Rectal smooth muscle tissue (tissue), 1 donor: Measurements from ENCODE around the gene RUNX2.

ENCODE experiments used
- H3K27ac ChIP-seq: one replicate; pipeline ENCODE4 v1.7.0; 2013; ENCODE audit warnings: low read depth, low read length, inconsistent platforms
- H3K27me3 ChIP-seq: one replicate; pipeline ENCODE4 v1.7.0; 2013; ENCODE audit warnings: low read length; ENCODE audit not compliant: control insufficient read depth, insufficient read depth
- H3K36me3 ChIP-seq: one replicate; pipeline ENCODE4 v1.7.0; 2013; ENCODE audit warnings: low read length; ENCODE audit not compliant: control insufficient read depth, insufficient read depth
- H3K4me1 ChIP-seq: one replicate; pipeline ENCODE4 v1.7.0; 2013; ENCODE audit warnings: low read length; ENCODE audit not compliant: control insufficient read depth, insufficient read depth
- H3K4me3 ChIP-seq: one replicate; pipeline ENCODE4 v1.7.0; 2013; ENCODE audit warnings: low read length
- H3K9ac ChIP-seq: one replicate; pipeline ENCODE4 v1.7.0; 2013; ENCODE audit warnings: low read length

RUNX2 gene

DNA sequence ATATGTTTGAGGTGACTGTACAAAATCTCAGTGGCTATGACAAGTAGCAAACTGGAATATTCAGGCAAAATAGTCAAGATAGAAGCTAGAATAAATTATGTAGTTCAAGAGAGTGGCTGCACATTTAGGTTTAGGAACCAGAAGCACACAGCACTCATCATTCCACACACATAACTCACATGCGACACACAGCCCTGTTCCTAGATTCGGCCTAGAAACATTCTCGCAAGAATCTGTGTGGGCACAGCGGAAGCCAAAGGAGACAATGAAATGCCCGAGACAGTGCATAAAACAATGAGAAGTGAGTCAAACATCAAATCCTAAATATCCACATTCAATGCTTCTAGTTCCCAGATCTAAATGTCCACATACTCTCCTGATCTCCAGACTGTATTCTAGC is 59.1 kb downstream of the RUNX2 start:
- no peaks in the 10 kb centered on the region for H3K4me1 ChIP-seq
- no peak overlapping the region for H3K27ac ChIP-seq
- H3K4me3 ChIP-seq: no peak overlapping the region
- H3K9ac ChIP-seq: no peak overlapping the region
- no peaks in the 10 kb centered on the region for H3K36me3 ChIP-seq
- H3K27me3 ChIP-seq: no peaks in the 10 kb centered on the region

- no peaks in the 10 kb centered on the region for H3K36me3 ChIP-seq
- no peak overlapping the region for H3K27ac ChIP-seq
- no peak overlapping the region for H3K4me3 ChIP-seq
- no peak overlapping the region for H3K9ac ChIP-seq
- H3K4me1 ChIP-seq: no peaks in the 10 kb centered on the region
- H3K27me3 ChIP-seq: no peaks in the 10 kb centered on the region
Observed at GRCh38 chr6:45388328-45388727, 60.2 kb downstream of the RUNX2 start.

DNA sequence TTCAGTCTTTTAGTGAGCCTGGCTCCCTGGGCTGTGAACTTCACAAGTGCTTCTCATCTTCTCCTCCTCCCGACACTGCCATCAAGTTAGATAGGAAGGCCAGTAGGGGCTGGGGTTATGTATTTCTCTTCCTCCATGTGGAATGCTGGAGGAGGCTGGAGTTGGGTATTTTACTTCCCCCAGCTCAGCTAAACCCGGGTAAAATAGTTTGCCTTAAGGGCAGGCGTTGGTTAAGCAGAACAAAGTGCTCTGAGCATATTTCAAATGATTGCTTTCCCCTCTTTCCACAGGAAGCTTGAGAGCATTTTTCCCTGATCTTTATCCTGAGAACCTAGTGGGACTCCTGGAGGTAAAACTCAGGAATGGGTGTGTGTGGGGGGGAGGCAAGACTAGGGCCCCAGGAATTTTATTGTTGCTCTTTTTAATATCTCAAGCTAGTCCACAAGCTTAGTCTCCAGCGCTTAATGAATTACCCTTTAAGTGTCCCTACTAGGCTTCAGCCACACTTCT is 66.5 kb downstream of the RUNX2 start:
- no peaks in the 10 kb centered on the region for H3K27me3 ChIP-seq
- no peak overlapping the region for H3K4me3 ChIP-seq
- no peaks in the 10 kb centered on the region for H3K36me3 ChIP-seq
- no peaks in the 10 kb centered on the region for H3K4me1 ChIP-seq
- H3K9ac ChIP-seq: no peak overlapping the region
- H3K27ac ChIP-seq: no peak overlapping the region

GRCh38 chr6:45398075-45398813 is 70.1 kb downstream of the RUNX2 start:
- no peaks in the 10 kb centered on the region for H3K27me3 ChIP-seq

DNA sequence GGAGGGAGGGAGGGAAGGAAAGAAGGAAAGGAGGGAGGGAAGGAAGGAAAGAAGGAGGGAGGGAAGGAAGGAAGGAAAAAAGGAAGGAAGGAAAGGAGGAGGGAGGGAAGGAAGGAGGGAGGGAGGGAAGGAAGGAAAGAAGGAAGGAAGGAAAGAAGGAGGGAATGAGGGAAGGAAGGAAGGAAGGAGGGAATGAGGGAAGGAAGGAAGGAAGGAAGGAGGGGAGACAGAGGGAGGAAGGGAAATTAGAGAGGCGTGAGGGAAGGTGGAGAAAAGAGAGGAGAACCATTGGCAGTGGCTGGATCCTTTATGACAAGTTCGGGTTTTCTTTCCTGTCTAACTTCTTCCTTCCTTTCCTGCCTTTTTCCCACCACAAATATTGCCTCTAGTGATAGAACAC is 71.9 kb downstream of the RUNX2 start:
- H3K4me1 ChIP-seq: no peaks in the 10 kb centered on the region
- H3K36me3 ChIP-seq: no peaks in the 10 kb centered on the region
- no peak overlapping the region for H3K9ac ChIP-seq
- H3K27ac ChIP-seq: no peak overlapping the region
- H3K27me3 ChIP-seq: no peaks in the 10 kb centered on the region
- H3K4me3 ChIP-seq: no peak overlapping the region

More at GRCh38 chr6:45398075-45398813, 70.1 kb downstream of the RUNX2 start:
- Histone ChIP-seq H3K4me3 (no peak overlapping the region), H3K27ac (no peak overlapping the region), H3K4me1 (no peaks in the 10 kb centered on the region), H3K9ac (no peak overlapping the region), H3K36me3 (no peaks in the 10 kb centered on the region)

- Histone ChIP-seq H3K36me3 (no peaks in the 10 kb centered on the region), H3K27me3 (no peaks in the 10 kb centered on the region), H3K9ac (no peak overlapping the region), H3K27ac (no peak overlapping the region), H3K4me1 (no peaks in the 10 kb centered on the region), H3K4me3 (no peak overlapping the region)
Observed at GRCh38 chr6:45411959-45412358, 83.8 kb downstream of the RUNX2 start.

GRCh38 chr6:45415315-45415714 is 87.2 kb downstream of the RUNX2 start:
- no peak overlapping the region for H3K27ac ChIP-seq
- H3K4me3 ChIP-seq: no peak overlapping the region
- H3K27me3 ChIP-seq: peaks cover 6% of the 10 kb centered on the region
- no peak overlapping the region for H3K9ac ChIP-seq
- H3K36me3 ChIP-seq: no peaks in the 10 kb centered on the region
- no peaks in the 10 kb centered on the region for H3K4me1 ChIP-seq

DNA sequence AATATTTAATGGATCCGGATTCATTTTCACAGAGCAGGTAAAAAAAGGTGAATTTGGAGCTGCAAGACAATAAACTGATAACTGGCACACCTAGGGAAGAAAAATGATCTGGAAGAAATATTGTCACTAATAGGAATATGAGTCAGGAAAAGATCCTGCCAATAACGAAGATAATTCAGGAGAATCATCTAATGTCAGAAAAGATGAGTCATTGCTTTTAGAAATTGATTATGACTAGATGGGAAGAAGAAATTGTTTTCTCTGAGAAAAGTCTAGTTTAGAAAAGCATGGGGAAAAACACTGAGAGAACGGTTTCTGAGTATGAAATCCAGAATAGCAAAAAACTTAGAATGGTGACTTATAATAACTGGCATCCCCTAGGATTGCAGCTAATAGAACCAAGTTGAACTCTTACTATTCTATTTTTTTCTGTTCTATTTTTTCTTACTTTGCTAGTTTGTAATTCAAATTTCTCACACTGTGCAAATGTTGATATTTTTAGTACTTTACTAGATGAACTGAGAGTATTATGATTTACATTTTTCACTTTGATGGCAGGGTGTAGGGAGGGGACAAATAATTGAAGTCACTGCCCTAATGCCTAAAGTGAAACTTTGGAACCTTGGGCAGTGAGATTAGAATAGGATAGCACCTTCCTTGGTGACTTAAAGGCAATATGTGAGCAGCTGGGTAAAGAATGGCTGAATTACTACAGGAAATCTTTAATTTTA is 87.8 kb downstream of the RUNX2 start:
- no peak overlapping the region for H3K27ac ChIP-seq
- H3K27me3 ChIP-seq: peaks cover 6% of the 10 kb centered on the region
- H3K36me3 ChIP-seq: no peaks in the 10 kb centered on the region
- H3K4me1 ChIP-seq: no peaks in the 10 kb centered on the region
- H3K4me3 ChIP-seq: no peak overlapping the region
- H3K9ac ChIP-seq: no peak overlapping the region

DNA sequence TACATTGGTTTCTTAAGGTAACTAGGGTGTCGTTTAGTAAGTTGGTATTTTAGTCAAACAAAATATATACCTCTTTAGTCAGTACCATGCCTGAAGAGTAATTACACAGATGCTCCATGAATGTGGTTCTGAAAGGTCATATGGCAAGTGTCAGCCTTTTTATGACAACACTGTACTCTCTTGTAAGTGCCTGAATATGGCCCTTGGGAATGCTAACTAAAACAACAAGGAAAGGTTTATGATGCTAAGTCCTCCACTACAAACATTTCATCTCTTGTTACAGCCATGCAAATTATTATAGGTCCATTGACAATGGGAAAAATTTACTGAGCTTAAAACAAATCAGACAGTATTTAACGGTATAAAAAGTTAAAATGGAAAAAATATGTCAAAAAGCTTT is 88.6 kb downstream of the RUNX2 start:
- Histone ChIP-seq H3K27ac (no peak overlapping the region), H3K36me3 (no peaks in the 10 kb centered on the region), H3K4me3 (no peak overlapping the region), H3K9ac (no peak overlapping the region), H3K27me3 (peaks cover 6% of the 10 kb centered on the region), H3K4me1 (no peaks in the 10 kb centered on the region)

DNA sequence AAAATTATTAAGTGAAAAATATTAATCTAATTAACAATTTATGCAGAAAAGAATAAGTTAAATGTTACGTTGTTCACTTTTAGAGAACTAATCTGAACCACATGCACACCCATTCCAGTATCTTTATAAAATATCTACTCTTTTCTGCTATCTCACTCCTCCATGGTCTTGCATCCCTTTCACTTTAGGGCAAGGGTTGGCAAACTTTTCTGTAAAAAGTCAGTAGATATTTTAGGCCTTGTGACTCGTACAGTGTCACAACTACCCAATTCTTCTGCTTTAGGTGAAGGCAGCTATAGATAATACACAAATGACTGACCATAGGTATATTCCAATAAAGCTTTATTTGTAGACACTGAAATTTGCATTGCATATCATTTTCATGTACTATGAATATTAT is 89.3 kb downstream of the RUNX2 start:
- no peak overlapping the region for H3K4me3 ChIP-seq
- peaks cover 6% of the 10 kb centered on the region for H3K27me3 ChIP-seq

DNA sequence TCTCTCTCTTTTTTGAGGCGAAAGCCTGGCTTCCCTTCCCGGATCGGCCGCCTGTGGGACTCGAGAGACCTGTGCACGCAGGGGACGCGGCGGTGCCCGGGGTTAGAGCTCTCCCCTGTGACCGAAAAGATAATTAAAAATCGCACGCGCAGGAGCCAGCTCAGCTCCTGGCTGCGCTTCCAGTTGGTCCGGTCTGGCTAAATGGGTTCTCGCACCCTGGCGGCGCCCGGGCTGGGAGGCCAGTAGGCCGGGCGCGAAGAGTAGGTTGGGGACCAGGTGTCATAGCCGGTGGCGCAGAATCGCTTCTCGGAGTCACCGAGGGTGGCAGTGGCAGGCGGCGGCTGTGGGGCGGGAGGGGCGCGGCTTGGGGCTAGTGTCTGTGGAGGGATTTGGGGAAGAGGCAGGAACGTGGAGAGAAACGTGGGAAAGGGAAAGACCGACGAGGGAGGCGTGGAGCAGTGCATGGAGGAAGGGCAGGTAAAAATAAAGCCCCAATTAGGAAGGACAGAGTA is 91.5 kb downstream of the RUNX2 start:
- Histone ChIP-seq H3K4me1 (no peaks in the 10 kb centered on the region), H3K4me3 (peak overlapping the region; percentile 62), H3K27ac (no peak overlapping the region), H3K36me3 (no peaks in the 10 kb centered on the region), H3K27me3 (peaks cover 16% of the 10 kb centered on the region), H3K9ac (no peak overlapping the region)

More for the DNA sequence above, 89.3 kb downstream of the RUNX2 start:
- Histone ChIP-seq H3K36me3 (no peaks in the 10 kb centered on the region), H3K27ac (no peak overlapping the region), H3K9ac (no peak overlapping the region), H3K4me1 (no peaks in the 10 kb centered on the region)

DNA sequence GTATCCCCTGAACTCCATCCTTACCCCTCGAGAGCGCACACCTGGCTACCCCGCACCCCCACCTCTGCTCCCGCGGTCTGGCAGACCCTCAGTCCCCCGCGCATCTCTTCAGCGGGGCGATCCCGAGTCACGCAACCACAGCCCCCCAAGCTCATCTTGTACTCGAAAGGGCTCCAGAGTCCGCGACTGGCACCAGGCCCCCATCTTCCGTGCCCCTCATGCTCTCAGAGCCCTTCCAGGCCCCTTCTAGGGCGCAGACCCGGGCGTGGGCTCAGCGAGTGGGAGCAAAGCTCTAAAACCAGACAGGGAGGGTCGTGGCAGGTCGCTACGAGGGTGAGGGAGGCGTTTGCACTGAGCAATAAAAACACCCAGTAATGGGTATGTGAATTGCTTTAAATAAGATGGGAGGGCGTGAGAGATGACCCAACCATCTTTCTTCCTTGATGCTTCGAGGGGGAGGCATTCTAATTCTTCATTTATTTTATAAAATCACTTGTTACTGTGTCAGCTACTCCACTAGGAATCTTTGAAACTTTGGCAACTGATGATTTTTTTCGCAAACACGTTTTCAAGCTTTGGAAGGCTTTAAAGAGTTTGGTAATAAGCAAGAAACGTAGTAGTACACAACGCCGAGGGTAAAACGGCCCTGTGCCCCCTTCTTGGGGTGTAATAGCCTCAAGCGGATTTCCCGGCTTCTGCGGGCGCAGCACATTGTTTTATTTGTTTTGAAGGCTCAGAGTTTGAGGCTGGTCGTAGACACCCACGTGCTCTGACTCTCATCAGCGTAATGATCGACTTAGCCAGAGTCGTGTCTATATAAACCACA is 92.2 kb downstream of the RUNX2 start:
- no peaks in the 10 kb centered on the region for H3K4me1 ChIP-seq
- H3K36me3 ChIP-seq: no peaks in the 10 kb centered on the region
- H3K9ac ChIP-seq: no peak overlapping the region
- peak overlapping the region; percentile 62 for H3K4me3 ChIP-seq
- no peak overlapping the region for H3K27ac ChIP-seq
- H3K27me3 ChIP-seq: peaks cover 16% of the 10 kb centered on the region
